ENCODE measurements around the gene JARID2.

The JARID2 gene

DNA sequence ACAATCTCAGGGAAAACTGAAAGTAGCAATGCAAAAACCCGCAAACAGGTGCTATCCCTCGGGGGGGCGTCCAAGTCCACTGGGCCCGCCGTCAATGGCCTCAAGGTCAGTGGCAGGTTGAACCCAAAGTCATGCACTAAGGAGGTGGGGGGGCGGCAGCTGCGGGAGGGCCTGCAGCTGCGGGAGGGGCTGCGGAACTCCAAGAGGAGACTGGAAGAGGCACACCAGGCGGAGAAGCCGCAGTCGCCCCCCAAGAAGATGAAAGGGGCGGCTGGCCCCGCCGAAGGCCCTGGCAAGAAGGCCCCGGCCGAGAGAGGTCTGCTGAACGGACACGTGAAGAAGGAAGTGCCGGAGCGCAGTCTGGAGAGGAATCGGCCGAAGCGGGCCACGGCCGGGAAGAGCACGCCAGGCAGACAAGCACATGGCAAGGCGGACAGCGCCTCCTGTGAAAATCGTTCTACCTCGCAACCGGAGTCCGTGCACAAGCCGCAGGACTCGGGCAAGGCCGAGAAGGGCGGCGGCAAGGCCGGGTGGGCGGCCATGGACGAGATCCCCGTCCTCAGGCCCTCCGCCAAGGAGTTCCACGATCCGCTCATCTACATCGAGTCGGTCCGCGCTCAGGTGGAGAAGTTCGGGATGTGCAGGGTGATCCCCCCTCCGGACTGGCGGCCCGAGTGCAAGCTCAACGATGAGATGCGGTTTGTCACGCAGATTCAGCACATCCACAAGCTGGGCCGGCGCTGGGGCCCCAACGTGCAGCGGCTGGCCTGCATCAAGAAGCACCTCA lies 250.7 kb downstream of the JARID2 start:
- TF ChIP-seq GATA2 (IDR thresholded peaks at IDR 0.05; ENCODE audit: low read depth, low read length) (no peak), GATA3 (IDR thresholded peaks at IDR 0.05; ENCODE audit: low read depth, low read length) (no peak)

- TF ChIP-seq GATA2 (IDR thresholded peaks at IDR 0.05; ENCODE audit: low read depth, low read length) (no peak), GATA3 (IDR thresholded peaks at IDR 0.05; ENCODE audit: low read depth, low read length) (no peak)
Measured at GRCh38 chr6:15498640-15499039, 252.8 kb downstream of the JARID2 start.

DNA sequence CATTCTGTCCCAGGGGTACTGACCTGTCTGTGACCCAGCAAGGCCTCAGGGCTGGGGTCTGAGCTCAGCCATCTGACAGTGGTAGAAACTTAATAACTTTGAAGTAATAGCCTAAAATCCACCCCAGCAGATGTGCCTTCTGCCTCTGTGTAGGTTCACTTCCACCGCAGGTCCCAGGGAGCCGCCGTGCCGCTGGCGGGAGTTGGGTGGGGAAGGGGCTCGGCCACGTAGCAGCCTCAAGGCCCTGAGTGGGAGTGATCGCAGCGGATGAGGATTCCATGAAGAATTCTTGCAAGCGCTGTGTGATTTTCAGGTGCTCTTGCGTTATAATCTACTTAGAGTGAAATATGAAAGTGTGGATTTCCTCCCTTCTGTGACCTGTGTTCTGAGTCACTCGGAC lies 253.3 kb downstream of the JARID2 start:
- TF ChIP-seq GATA2 (IDR thresholded peaks at IDR 0.05; ENCODE audit: low read depth, low read length) (no peak), GATA3 (IDR thresholded peaks at IDR 0.05; ENCODE audit: low read depth, low read length) (no peak)

- TF ChIP-seq GATA2 (IDR thresholded peaks at IDR 0.05; ENCODE audit: low read depth, low read length) (no peak), GATA3 (IDR thresholded peaks at IDR 0.05; ENCODE audit: low read depth, low read length) (no peak)
Measured at GRCh38 chr6:15499591-15499990, 253.7 kb downstream of the JARID2 start.

DNA sequence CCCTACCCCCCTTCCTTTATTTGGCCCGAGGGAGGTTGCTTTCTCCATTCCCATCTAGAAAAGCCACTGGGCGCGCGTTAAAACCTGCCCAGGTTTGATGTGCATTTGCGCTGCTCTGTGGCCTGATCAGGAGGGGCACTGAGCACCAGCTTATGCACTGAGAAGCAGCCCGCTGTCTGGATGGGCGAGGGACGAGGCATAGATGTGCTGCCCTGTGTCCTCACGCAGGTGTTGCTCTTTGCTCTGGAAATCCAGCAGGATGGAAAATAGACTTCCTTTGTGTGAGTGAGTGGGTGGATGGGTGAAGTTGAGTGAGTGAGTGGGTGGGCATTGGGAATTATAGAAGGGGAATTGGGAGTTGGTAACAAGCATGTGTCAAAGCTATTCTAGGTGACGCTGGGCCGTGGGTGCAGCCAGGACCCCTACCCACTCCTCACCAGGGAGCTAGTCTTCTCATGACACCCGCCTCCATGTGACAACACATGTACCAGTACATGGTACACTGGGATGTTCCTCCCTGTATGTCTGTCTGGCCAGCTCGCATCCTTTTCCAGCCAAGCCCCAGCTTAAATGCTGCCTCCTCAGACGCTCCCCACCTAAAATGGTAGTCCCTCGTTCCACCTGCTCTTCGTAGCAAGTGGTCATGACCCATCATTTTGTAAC lies 254.3 kb downstream of the JARID2 start:
- TF ChIP-seq GATA3 (IDR thresholded peaks at IDR 0.05; ENCODE audit: low read depth, low read length) (no peak), GATA2 (IDR thresholded peaks at IDR 0.05; ENCODE audit: low read depth, low read length) (no peak)

- no peak for TF ChIP-seq GATA3 (IDR thresholded peaks at IDR 0.05; ENCODE audit: low read depth, low read length)
- TF ChIP-seq GATA2 (IDR thresholded peaks at IDR 0.05; ENCODE audit: low read depth, low read length): no peak
Measured at GRCh38 chr6:15500901-15501825, 255.3 kb downstream of the JARID2 start.

DNA sequence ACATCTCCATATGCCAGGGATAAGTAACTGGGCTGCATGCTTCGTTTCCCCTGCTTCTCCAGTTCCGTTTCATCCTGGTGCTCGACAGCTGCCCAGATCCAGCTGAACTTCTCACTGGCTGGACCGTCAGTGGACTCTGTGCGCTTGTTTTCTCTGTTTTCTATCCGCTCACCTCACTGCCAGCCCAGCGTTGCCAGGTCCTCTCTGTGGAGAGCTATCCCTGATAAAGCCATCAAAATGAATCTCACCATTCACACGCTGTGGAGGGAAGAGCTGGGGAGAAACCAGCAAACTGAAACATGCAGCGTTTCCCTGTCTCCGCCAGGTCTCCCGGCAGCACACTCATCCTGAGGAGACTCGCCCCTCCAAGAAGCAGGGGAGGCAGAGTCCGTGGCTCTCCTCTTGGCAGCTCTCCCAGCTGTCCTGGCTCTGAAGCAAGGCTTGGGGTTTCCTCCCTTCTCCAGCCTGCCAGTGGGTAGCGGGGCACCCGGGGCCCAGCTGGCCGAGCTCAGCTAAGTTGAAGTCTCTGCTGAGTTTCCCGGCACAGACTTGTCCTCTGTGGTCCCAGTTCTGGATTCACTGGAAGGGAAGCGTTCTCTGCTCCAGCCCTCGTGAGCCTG lies 256.1 kb downstream of the JARID2 start:
- no peak for TF ChIP-seq GATA3 (IDR thresholded peaks at IDR 0.05; ENCODE audit: low read depth, low read length)
- TF ChIP-seq GATA2 (IDR thresholded peaks at IDR 0.05; ENCODE audit: low read depth, low read length): no peak

DNA sequence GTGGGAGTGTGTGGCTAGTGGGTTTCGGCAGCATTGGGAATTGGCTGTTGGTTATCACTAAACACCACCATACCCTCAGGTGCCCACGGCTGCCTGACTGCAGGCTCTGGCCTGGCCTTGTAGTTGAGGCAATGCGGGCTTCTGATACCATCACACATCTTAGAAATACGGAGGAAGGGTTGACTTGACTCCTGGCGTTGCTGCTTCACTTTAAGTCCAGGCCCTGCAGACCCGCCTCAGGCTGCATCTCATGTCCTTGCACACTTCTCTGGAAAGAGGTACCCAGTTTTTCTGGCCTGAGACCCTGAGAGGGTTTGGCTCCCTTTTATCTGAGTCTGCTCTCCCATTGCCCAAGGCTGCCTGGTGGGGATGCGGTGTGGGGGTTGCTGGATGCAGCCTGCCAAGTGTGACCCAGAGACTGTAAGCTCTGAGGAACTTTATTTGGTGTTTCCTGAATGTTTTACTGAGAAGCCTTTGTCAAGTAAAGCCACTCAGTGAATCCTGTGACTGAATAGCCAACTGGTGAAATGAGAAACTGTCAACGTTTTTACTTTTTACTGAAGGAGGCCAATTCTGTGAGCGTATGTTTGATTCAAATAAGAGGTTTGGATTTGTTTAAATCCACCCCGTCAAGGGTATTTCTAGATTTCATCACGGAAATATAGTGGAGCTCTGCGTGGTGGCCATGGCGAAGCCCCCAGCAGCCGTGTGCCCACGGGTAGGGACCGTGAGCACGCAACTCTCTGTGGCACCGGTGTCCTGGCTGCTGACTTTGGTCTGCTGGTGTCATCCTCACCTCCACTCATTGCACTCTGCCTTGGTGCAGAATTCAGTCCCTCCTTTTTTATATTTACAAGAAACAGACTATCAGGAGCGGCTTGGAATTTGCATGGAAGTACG lies 256.8 kb downstream of the JARID2 start:
- TF ChIP-seq GATA2 (IDR thresholded peaks at IDR 0.05; ENCODE audit: low read depth, low read length) (no peak), GATA3 (IDR thresholded peaks at IDR 0.05; ENCODE audit: low read depth, low read length) (no peak)

DNA sequence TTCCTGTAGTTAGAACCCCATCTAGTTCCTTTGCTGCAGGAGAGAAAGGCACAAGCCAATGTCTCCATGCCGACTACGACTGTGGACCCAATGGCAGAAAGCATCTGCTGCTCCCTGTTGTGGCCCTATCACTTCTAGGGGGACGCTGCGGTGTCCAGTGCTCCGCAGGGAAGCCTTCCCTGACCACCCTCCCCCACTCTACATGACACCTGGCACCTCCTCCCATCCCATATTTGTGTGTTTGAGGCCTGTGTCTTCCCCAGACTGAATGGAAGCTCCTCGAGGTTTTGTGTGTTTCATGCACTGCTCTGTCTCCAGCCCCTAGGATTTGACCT lies 257.4 kb downstream of the JARID2 start:
- TF ChIP-seq GATA3 (IDR thresholded peaks at IDR 0.05; ENCODE audit: low read depth, low read length) (no peak), GATA2 (IDR thresholded peaks at IDR 0.05; ENCODE audit: low read depth, low read length) (no peak)

- no peak for TF ChIP-seq GATA3 (IDR thresholded peaks at IDR 0.05; ENCODE audit: low read depth, low read length)
- no peak for TF ChIP-seq GATA2 (IDR thresholded peaks at IDR 0.05; ENCODE audit: low read depth, low read length)
Measured at GRCh38 chr6:15504040-15504495, 258.2 kb downstream of the JARID2 start.

- TF ChIP-seq GATA3 (IDR thresholded peaks at IDR 0.05; ENCODE audit: low read depth, low read length) (no peak), GATA2 (IDR thresholded peaks at IDR 0.05; ENCODE audit: low read depth, low read length) (no peak)
Measured at GRCh38 chr6:15504581-15505350, 258.9 kb downstream of the JARID2 start.

GRCh38 chr6:15505463-15505918 lies 259.6 kb downstream of the JARID2 start:
- TF ChIP-seq GATA2 (IDR thresholded peaks at IDR 0.05; ENCODE audit: low read depth, low read length): no peak
- no peak for TF ChIP-seq GATA3 (IDR thresholded peaks at IDR 0.05; ENCODE audit: low read depth, low read length)

All from SH-SY5Y (cell line).